Measurements from ENCODE around the gene LUC7L3.

- no peak for TF ChIP-seq POLR2A (IDR thresholded peaks at IDR 0.05; ENCODE audit: low read length)
- TF ChIP-seq GATA1 (IDR thresholded peaks at IDR 0.05; ENCODE audit: low read depth, low read length), result no peak
These were observed 21.6 kb upstream of the LUC7L3 start for GRCh38 chr17:50697663-50698272.

All from erythroblast (primary cell).